Measurements from ENCODE around the gene FAM13C. TPM values are rescaled to one million over a fixed set of nuclear protein-coding genes. Genes with fewer than 3 reads are reported as not detected.

Gene FAM13C
- total RNA-seq, 4 donors from 2014 or later: 6.0 to 21.8 (median 10.5) TPM

GRCh38 chr10:59236064-59236697 is 126.2 kb downstream of the FAM13C start:
- no peak for DNase-seq (ENCODE audit: low spot score in 2 of 2)
- TF ChIP-seq CTCF (IDR thresholded peaks at IDR 0.05): no peak
- H3K9me3 ChIP-seq: no peaks in the 10 kb centered on the region
- H3K27ac ChIP-seq: no peak overlapping the region
- no peak overlapping the region for H3K4me3 ChIP-seq
- H3K4me1 ChIP-seq: no peaks in the 10 kb centered on the region
- no peaks in the 10 kb centered on the region for H3K36me3 ChIP-seq
- 81% methylated on average over 4 of the region's 4 CpGs for WGBS
- H3K27me3 ChIP-seq: no peaks in the 10 kb centered on the region

- no peak overlapping the region for H3K4me3 ChIP-seq
- no peaks in the 10 kb centered on the region for H3K9me3 ChIP-seq
- no peaks in the 10 kb centered on the region for H3K4me1 ChIP-seq
- DNase-seq (ENCODE audit: low spot score in 2 of 2): no peak
- H3K27ac ChIP-seq: no peak overlapping the region
- no peaks in the 10 kb centered on the region for H3K27me3 ChIP-seq
- H3K36me3 ChIP-seq: no peaks in the 10 kb centered on the region
- no peak for TF ChIP-seq EP300 (IDR thresholded peaks at IDR 0.05)
- no peak for TF ChIP-seq POLR2A (IDR thresholded peaks at IDR 0.05)
- TF ChIP-seq POLR2AphosphoS5 (IDR thresholded peaks at IDR 0.05): no peak
- peak in 1 of 2 donors; percentile 34 for TF ChIP-seq CTCF (IDR thresholded peaks at IDR 0.05)
Observed at GRCh38 chr10:59234816-59235429, 127.4 kb downstream of the FAM13C start.

GRCh38 chr10:59234194-59234593 is 128.2 kb downstream of the FAM13C start:
- Histone ChIP-seq H3K4me1 (no peaks in the 10 kb centered on the region), H3K27me3 (no peaks in the 10 kb centered on the region), H3K36me3 (no peaks in the 10 kb centered on the region), H3K27ac (no peak overlapping the region), H3K9me3 (no peaks in the 10 kb centered on the region), H3K4me3 (no peak overlapping the region)
- TF ChIP-seq POLR2AphosphoS5 (IDR thresholded peaks at IDR 0.05) (no peak), CTCF (IDR thresholded peaks at IDR 0.05) (no peak), EP300 (IDR thresholded peaks at IDR 0.05) (no peak), POLR2A (IDR thresholded peaks at IDR 0.05) (no peak)
- DNase-seq (ENCODE audit: low spot score in 2 of 2): no peak
- 81% methylated on average over 3 of the region's 3 CpGs for WGBS

GRCh38 chr10:59229441-59229840 is 132.9 kb downstream of the FAM13C start:
- Histone ChIP-seq H3K9me3 (no peaks in the 10 kb centered on the region), H3K36me3 (no peaks in the 10 kb centered on the region), H3K27ac (no peak overlapping the region), H3K4me3 (no peak overlapping the region), H3K27me3 (no peaks in the 10 kb centered on the region), H3K4me1 (no peaks in the 10 kb centered on the region)
- 96% methylated on average over 4 of the region's 4 CpGs for WGBS
- no peak for DNase-seq (ENCODE audit: low spot score in 2 of 2)
- TF ChIP-seq POLR2AphosphoS5 (IDR thresholded peaks at IDR 0.05): no peak
- TF ChIP-seq POLR2A (IDR thresholded peaks at IDR 0.05): no peak
- TF ChIP-seq EP300 (IDR thresholded peaks at IDR 0.05): no peak
- TF ChIP-seq CTCF (IDR thresholded peaks at IDR 0.05): no peak

- Histone ChIP-seq H3K4me1 (no peaks in the 10 kb centered on the region), H3K27ac (no peak overlapping the region), H3K9me3 (no peaks in the 10 kb centered on the region), H3K4me3 (no peak overlapping the region), H3K27me3 (no peaks in the 10 kb centered on the region), H3K36me3 (no peaks in the 10 kb centered on the region)
- no peak for TF ChIP-seq EP300 (IDR thresholded peaks at IDR 0.05)
- no peak for TF ChIP-seq POLR2AphosphoS5 (IDR thresholded peaks at IDR 0.05)
- no peak for TF ChIP-seq CTCF (IDR thresholded peaks at IDR 0.05)
- no peak for TF ChIP-seq POLR2A (IDR thresholded peaks at IDR 0.05)
- WGBS: 93% methylated on average over 3 of the region's 3 CpGs
- DNase-seq (ENCODE audit: low spot score in 2 of 2): no peak
Observed at GRCh38 chr10:59227136-59227673, 135.1 kb downstream of the FAM13C start.
